Epidermal melanocyte (primary cell): ENCODE results near the gene CROCC.
"Not testable (repeated sequence)": the region's sequence is repeated elsewhere in the genome, so short reads cannot be mapped to it uniquely, and the experiment has no call there.

Experiments used
- DNase-seq: peaks from one replicate; pipeline ENCODE4 v3.0.0; 2011; ENCODE audit warnings: low spot score; ENCODE audit not compliant: insufficient read length

The CROCC gene

DNA sequence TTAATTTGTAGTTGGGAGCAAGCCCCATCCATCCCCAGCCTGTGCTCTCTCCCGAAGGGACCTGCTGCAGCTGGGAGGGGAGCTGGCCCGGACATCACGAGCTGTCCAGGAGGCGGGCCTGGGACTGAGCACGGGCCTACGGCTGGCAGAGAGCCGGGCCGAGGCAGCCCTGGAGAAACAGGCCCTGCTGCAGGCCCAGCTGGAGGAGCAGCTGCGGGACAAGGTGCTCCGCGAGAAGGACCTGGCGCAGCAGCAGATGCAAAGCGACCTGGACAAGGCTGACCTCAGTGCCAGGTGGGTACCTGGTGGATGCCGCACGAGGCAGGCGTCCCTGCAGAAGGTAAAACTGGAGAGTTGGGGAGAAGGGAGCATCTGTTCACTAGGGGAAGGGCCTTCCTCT is 14.8 kb downstream of the CROCC start:
- DNase-seq, result not testable (repeated sequence)

DNA sequence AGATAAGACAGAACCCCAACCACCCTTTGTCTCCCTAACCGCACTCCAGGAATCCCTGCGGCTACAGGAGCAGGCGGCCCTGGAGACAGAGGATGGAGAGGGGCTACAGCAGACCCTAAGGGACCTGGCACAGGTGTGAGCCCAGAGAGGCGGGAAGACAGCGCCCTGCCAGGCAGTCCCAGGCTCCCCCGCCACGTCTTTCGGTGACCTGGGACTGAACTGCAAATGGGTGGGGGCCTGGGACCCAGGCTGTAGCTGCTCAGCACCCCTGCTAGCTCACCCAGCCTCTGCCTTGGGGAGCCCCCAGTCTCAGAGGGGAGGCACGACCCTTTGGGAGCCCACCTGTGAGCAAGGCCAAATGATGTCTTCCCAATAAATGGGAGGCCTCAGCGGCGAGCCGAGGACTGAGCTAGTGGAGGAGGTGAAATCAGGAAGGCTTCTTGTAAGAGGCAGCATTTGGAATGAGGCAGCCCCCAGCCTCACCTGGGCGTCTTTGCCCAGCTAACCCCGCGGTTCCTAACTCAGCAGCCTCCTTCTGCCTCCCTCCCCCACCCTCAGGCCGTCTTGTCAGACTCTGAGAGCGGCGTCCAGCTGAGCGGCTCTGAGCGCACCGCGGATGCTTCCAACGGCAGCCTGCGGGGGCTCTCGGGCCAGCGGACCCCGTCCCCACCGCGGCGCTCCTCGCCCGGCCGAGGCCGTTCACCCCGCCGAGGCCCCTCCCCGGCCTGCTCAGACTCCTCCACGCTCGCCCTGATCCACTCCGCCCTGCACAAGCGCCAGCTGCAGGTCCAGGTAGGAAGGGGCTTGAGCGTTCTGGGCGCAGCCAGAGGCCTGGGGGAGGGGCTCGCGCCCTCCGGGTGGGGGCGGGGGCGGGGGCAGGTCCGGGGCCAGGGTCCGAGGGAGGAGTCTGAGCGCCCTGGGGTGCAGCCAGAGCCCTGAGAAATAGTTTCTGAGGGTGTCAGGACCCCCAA is 16.9 kb downstream of the CROCC start:
- DNase-seq, result no peak

- not testable (repeated sequence) for DNase-seq
These were observed 17.9 kb downstream of the CROCC start for GRCh38 chr1:16939386-16940180.

GRCh38 chr1:16944038-16944437 is 22.3 kb downstream of the CROCC start:
- no peak for DNase-seq

DNA sequence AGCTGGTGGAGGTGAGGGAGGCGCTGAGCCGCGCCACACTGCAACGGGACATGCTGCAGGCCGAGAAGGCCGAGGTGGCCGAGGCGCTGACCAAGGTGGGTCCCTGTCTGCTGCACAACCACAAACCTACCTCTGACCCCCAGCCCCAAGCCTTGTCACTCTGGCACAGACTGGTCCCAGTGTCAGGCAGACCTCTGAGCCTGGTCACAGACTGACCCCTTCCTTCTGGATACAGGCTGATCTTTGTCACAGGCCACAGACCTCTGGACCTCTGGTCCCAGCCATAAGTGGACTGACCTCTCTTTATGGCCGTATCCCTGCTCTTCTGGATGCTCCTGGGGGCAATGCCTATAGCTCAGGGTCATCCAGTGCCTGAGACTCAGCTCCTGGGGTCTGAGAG is 23.8 kb downstream of the CROCC start:
- not testable (repeated sequence) for DNase-seq

DNA sequence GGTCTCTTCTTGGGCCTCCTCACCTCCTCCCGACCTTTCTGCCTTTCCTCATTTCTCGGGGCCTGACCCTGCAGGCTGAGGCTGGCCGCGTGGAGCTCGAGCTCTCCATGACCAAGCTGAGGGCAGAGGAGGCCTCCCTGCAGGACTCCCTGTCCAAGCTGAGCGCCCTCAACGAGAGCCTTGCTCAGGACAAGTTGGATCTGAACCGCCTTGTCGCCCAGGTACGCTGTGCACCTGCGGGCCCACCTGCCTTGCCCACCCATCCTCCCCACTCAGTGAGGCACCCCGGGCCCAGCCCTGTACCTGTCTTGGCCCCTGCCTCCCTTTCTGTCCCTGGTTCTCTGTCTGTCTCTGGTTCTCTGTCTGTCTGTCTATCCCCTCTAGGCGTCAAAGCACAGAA is 24.5 kb downstream of the CROCC start:
- not testable (repeated sequence) for DNase-seq

- DNase-seq, result no peak
These were observed 24.9 kb downstream of the CROCC start for GRCh38 chr1:16946646-16947045.

DNA sequence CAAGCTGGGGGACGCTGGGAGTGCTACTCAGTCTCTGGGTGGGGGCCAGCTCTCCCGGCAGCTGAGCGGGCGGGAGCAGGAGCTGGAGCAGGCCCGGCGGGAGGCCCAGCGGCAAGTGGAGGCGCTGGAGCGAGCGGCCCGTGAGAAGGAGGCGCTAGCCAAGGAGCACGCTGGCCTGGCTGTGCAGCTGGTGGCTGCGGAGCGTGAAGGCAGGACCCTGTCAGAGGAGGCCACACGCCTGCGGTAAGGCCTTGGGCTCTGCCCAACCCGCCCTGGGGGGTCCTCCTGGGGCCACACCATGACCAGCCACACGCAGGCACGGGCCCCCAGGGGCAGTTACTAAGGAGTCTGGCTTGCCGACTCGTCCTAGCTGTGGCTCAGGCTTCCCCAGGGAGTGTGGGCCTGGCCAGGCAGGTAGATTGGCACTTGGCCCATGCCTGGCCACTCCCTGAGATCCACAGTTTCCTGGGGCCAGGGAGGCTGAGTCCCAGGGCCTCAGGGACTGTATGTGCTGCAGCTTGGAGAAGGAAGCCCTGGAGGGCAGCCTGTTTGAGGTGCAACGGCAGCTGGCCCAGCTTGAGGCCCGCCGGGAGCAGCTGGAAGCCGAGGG is 26.7 kb downstream of the CROCC start:
- not testable (repeated sequence) for DNase-seq

DNA sequence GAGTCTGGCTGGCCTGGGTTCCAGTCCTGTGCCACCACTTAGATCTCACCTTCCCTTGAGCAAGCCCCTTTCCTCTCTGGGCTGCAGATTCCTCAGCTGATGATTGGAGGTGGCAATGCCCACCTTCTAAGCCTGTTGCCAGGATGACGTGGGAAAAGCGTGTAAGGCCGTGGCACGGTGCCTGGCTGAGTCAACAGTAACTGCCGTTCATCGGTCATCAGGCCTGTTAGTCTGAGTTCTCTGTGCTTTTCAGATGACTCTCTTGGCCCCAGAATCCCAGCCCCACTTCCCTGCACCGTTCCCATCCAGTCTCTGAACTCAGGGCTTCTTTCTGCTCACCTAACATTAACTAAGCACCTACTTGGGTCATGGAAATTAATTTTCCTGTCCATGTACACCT is 27.3 kb downstream of the CROCC start:
- not testable (repeated sequence) for DNase-seq

GRCh38 chr1:16952376-16952775 is 30.6 kb downstream of the CROCC start:
- not testable (repeated sequence) for DNase-seq

GRCh38 chr1:16954579-16954978 is 32.8 kb downstream of the CROCC start:
- no peak for DNase-seq

DNA sequence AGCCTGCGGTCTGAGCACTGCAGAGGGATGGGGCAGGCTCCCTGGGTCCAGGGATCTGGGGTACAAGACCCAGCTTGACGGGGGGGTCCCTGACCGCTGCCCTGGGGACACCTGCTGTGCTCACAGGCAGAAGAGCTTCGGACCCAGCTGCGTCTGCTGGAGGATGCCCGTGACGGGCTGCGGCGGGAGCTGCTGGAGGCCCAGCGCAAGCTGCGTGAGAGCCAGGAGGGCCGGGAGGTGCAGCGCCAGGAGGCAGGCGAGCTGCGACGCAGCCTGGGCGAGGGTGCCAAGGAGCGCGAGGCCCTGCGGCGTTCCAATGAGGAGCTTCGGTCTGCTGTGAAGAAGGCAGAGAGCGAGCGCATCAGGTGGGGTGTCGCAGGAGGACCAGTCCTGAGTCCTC is 33.5 kb downstream of the CROCC start:
- DNase-seq, result no peak

- DNase-seq, result no peak
These were observed 35.0 kb downstream of the CROCC start for GRCh38 chr1:16956775-16957174.

GRCh38 chr1:16957731-16958130 is 36.0 kb downstream of the CROCC start:
- no peak for DNase-seq

GRCh38 chr1:16958475-16958874 is 36.7 kb downstream of the CROCC start:
- DNase-seq, result no peak

DNA sequence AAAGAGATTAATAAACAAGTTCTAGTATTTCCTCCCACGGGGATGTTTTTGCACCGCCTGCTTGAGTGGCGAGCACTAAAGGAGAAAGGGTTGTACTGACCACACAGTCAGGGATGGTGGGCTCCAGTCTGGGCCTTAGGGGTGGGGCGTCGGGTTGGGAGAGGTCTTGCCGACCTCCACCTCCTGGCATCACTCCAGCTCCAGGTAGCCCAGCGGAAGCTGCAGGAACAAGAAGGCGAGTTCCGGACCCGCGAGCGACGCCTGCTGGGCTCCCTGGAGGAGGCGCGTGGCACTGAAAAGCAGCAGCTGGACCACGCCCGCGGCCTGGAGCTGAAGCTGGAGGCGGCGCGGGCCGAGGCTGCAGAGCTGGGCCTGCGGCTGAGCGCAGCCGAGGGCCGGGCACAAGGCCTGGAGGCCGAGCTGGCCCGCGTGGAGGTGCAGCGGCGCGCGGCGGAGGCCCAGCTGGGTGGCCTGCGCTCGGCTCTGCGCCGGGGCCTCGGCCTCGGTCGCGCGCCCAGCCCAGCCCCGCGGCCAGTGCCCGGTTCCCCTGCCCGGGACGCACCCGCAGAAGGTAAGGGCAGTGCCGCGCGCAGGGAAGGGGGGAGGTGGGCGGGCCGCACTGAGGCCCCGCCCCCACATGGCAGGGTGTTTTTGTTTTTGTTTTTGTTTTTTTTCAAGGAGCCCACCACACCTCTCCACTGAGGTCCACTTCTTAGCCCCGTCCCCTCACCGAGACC is 39.0 kb downstream of the CROCC start:
- DNase-seq, result peak; percentile 48

GRCh38 chr1:16961297-16962133 is 39.8 kb downstream of the CROCC start:
- DNase-seq, result no peak

GRCh38 chr1:16964169-16964568 is 42.4 kb downstream of the CROCC start:
- DNase-seq, result not testable (repeated sequence)

DNA sequence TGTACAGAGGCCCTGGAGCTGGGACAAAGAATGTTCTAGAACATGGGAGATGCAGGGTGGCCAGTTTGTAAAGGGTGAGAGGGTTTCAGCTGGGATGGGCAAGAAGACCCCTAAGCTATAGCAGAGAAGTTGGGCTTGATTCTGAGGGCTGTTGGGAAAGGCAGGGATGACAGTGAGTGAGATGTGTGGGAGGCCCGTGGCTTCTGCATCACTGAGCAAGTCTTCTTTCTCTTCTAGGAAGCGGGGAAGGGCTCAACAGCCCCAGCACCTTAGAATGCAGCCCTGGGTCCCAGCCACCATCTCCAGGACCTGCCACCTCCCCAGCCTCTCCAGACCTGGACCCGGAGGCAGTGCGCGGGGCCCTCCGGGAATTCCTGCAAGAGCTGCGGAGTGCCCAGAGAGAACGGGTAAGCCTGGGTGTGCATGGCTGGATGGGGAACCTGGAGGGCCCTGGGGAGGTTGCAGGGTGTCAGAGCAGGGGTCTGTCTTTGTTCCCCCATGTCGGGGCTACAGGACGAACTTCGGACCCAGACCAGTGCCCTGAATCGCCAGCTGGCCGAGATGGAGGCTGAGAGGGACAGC is 43.8 kb downstream of the CROCC start:
- no peak for DNase-seq

GRCh38 chr1:16966282-16966681 is 44.6 kb downstream of the CROCC start:
- no peak for DNase-seq
